GM04503 (cell line): ENCODE results near the gene LLGL1.

Experiments used
- DNase-seq: peaks from one replicate; pipeline ENCODE4 v3.0.0-alpha.2; 2012; ENCODE audit warnings: low read depth

LLGL1 gene

GRCh38 chr17:18225121-18225641 is at the start of gene LLGL1:
TSS of gene LLGL1 (plus strand) at chr17:18225635. CDS start at chr17:18225683, 48 bp downstream.
- peak; percentile 38 for DNase-seq

GRCh38 chr17:18176176-18176575 is 49.3 kb upstream of the LLGL1 start:
- no peak for DNase-seq

GRCh38 chr17:18177133-18177532 is 48.3 kb upstream of the LLGL1 start:
- no peak for DNase-seq

GRCh38 chr17:18177722-18178121 is 47.7 kb upstream of the LLGL1 start:
- no peak for DNase-seq

- no peak for DNase-seq
These were observed 46.2 kb upstream of the LLGL1 start for GRCh38 chr17:18179196-18179595.

GRCh38 chr17:18179804-18180203 is 45.6 kb upstream of the LLGL1 start:
- DNase-seq: no peak

- no peak for DNase-seq
These were observed 44.1 kb upstream of the LLGL1 start for GRCh38 chr17:18181358-18181757.

- DNase-seq: no peak
These were observed 43.1 kb upstream of the LLGL1 start for GRCh38 chr17:18182110-18182977.

- no peak for DNase-seq
These were observed 42.5 kb upstream of the LLGL1 start for GRCh38 chr17:18182978-18183333.

- DNase-seq: peak; percentile 97
These were observed 41.9 kb upstream of the LLGL1 start, which contains the start of gene ALKBH5 for GRCh38 chr17:18183334-18184142. TSS of gene ALKBH5 (plus strand) at chr17:18183828. CDS start at chr17:18184244, 416 bp downstream.

GRCh38 chr17:18184143-18185031 is 41.0 kb upstream of the LLGL1 start:
- no peak for DNase-seq

GRCh38 chr17:18185391-18185790 is 40.0 kb upstream of the LLGL1 start:
- DNase-seq: no peak

GRCh38 chr17:18185832-18186626 is 39.4 kb upstream of the LLGL1 start:
- DNase-seq: no peak

- no peak for DNase-seq
These were observed 38.8 kb upstream of the LLGL1 start for GRCh38 chr17:18186627-18186982.

- DNase-seq: no peak
These were observed 38.2 kb upstream of the LLGL1 start for GRCh38 chr17:18187226-18187625.

GRCh38 chr17:18187821-18188761 is 37.3 kb upstream of the LLGL1 start:
- peak; percentile 39 for DNase-seq

GRCh38 chr17:18190628-18191235 is 34.7 kb upstream of the LLGL1 start:
- DNase-seq: no peak

- no peak for DNase-seq
These were observed 34.2 kb upstream of the LLGL1 start for GRCh38 chr17:18191236-18191667.

- DNase-seq: no peak
These were observed 33.5 kb upstream of the LLGL1 start for GRCh38 chr17:18191967-18192366.
